SK-N-MC (cell line): ENCODE results near the gene ADGRA1.

Source experiments
- EZH2 ChIP-seq: fragments of 200-600 bp; sonication (generic); IDR thresholded peaks from one replicate; pipeline ENCODE4 v1.6.1; 2017; ENCODE audit warnings: antibody characterized with exemption
- FOXP2 ChIP-seq: optimal IDR thresholded peaks from 2 replicates; pipeline ENCODE3; 2011; ENCODE audit warnings: mild to moderate bottlenecking, moderate library complexity; ENCODE audit not compliant: insufficient read depth; ENCODE audit errors: extremely low read length, control extremely low read depth
- POLR2AphosphoS5 ChIP-seq: IDR thresholded peaks from 2 replicates; pipeline ENCODE4 v1.6.1; 2012; ENCODE audit warnings: mild to moderate bottlenecking, low read depth, low read length, borderline replicate concordance

DNA sequence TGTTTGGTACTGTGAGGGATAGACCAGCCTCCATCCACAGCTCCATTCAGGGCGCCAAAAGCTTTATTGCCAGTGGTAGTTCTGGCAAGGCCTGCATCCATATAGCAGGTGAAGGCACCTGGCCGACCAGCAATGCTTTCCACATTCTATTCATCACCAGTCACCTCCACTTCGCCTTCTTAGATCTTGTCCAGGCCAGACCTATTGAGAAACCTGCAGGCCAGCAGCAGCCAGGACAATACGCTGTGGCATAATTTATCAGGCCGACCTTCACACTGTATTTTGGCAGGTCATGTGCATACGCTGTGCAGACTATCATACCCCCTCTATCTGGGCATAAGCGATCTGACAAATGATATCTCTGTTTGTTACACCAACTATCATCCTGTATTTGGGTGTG, 57.0 kb downstream of the ADGRA1 start:
- no peak for TF ChIP-seq EZH2
- TF ChIP-seq POLR2AphosphoS5 = no peak
- TF ChIP-seq FOXP2 = no peak
